ENCODE data around the gene JTB. TPM values are rescaled to one million over a fixed set of nuclear protein-coding genes. Genes with fewer than 3 reads are reported as not detected.

JTB gene
- total RNA-seq, 1 donor: 162 TPM

DNA sequence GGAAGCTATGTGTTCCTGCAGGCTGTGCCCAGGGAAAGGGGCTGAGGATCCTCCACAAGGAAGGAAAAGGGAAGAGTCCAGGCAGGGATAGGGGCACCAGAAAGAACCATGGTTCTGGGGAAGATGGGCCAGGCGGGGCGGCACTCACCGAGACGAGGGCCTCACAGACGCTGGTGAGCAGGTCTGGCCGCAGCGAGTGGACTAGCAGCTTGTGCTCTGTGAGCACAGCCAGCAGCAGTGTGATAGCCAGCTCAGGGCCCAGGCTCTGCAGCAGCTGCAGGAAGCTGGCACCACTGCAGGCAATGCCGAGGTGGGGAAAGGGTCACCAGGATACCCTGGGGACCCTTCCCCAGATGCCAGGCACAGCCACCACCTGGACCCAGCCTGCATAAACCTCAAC lies 36.7 kb downstream of the JTB start:
- H3K4me3 ChIP-seq (ENCODE audit: insufficient read depth, low read length): no peak overlapping the region
- H3K4me2 ChIP-seq (ENCODE audit: insufficient read depth, low read length): no peak overlapping the region
- H3K36me3 ChIP-seq (ENCODE audit: insufficient read depth, low read length): peaks cover 42% of the 10 kb centered on the region
- peaks cover 7% of the 10 kb centered on the region for H3K4me1 ChIP-seq (ENCODE audit: insufficient read depth, low read length)
- no peaks in the 10 kb centered on the region for H3K9me3 ChIP-seq (ENCODE audit: low read depth, low read length)
- TF ChIP-seq, protein P1, sequence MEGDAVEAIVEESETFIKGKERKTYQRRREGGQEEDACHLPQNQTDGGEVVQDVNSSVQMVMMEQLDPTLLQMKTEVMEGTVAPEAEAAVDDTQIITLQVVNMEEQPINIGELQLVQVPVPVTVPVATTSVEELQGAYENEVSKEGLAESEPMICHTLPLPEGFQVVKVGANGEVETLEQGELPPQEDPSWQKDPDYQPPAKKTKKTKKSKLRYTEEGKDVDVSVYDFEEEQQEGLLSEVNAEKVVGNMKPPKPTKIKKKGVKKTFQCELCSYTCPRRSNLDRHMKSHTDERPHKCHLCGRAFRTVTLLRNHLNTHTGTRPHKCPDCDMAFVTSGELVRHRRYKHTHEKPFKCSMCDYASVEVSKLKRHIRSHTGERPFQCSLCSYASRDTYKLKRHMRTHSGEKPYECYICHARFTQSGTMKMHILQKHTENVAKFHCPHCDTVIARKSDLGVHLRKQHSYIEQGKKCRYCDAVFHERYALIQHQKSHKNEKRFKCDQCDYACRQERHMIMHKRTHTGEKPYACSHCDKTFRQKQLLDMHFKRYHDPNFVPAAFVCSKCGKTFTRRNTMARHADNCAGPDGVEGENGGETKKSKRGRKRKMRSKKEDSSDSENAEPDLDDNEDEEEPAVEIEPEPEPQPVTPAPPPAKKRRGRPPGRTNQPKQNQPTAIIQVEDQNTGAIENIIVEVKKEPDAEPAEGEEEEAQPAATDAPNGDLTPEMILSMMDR (IDR thresholded peaks at IDR 0.05; ENCODE audit: extremely low read depth, low read depth, low read length): no peak
- no peak overlapping the region for H3K27ac ChIP-seq (ENCODE audit: low read depth, low read length)
- peak; percentile 54 for DNase-seq (ENCODE audit: insufficient read length, low spot score, missing footprints)
- H4K20me1 ChIP-seq (ENCODE audit: insufficient read depth, low read length): no peaks in the 10 kb centered on the region
- H3K79me2 ChIP-seq (ENCODE audit: insufficient read depth, low read length): peaks cover 20% of the 10 kb centered on the region
- no peak overlapping the region for H2AFZ ChIP-seq (ENCODE audit: low read length)
- no peaks in the 10 kb centered on the region for H3K27me3 ChIP-seq (ENCODE audit: insufficient read depth, low read length)

DNA sequence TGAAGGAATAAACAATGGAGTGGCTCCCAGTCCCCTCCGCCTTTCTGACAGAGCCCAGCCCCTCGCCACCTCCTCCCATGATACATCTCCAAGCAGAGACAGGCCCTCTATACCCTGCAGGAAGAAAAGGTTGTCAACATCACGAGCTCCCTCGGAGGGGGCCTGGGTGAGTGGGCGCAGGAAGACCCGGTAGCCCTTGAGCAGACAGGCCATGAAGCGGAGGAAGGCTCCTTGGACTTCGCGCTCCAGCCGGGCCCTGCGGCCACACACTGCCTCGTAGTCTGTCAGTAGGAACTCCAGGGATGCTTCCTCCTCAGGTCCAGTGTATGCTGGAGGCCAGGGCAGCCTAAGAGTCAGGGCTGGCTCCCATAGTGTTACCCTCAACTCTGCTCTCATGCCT lies 38.0 kb downstream of the JTB start:
- Histone ChIP-seq H2AFZ (ENCODE audit: low read length) (no peak overlapping the region), H3K27me3 (ENCODE audit: insufficient read depth, low read length) (no peaks in the 10 kb centered on the region), H3K4me3 (ENCODE audit: insufficient read depth, low read length) (no peak overlapping the region), H3K9me3 (ENCODE audit: low read depth, low read length) (no peaks in the 10 kb centered on the region), H3K4me2 (ENCODE audit: insufficient read depth, low read length) (no peak overlapping the region), H3K27ac (ENCODE audit: low read depth, low read length) (no peak overlapping the region), H3K4me1 (ENCODE audit: insufficient read depth, low read length) (no peaks in the 10 kb centered on the region), H4K20me1 (ENCODE audit: insufficient read depth, low read length) (no peaks in the 10 kb centered on the region), H3K79me2 (ENCODE audit: insufficient read depth, low read length) (peaks cover 7% of the 10 kb centered on the region), H3K36me3 (ENCODE audit: insufficient read depth, low read length) (peaks cover 51% of the 10 kb centered on the region)
- TF ChIP-seq, protein P1 (IDR thresholded peaks at IDR 0.05; ENCODE audit: extremely low read depth, low read depth, low read length): no peak
- DNase-seq (ENCODE audit: insufficient read length, low spot score, missing footprints): peak; percentile 62

DNA sequence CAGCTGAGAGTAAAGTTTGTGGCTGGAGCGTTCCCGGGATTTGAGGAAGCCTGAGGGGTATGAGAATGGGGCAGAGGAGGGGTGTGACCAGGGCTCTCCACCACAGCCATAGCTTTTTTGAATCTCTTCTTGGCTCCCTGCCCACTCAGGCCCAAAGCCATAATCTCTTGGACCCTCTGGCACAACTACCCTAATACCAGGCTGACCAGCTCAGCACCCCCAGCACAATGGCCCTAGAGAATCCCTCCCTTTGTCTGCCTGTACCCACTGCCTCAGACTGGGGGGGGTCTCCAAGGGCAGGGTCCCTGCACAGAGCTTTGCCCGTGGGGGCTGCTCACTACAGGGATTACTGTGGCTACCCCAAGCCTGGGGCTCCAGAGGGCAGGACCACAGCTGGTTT lies 38.5 kb downstream of the JTB start:
- Histone ChIP-seq H3K4me1 (ENCODE audit: insufficient read depth, low read length) (no peaks in the 10 kb centered on the region), H3K4me2 (ENCODE audit: insufficient read depth, low read length) (no peak overlapping the region), H4K20me1 (ENCODE audit: insufficient read depth, low read length) (no peaks in the 10 kb centered on the region), H3K9me3 (ENCODE audit: low read depth, low read length) (no peaks in the 10 kb centered on the region), H3K36me3 (ENCODE audit: insufficient read depth, low read length) (peaks cover 55% of the 10 kb centered on the region), H3K4me3 (ENCODE audit: insufficient read depth, low read length) (no peak overlapping the region), H3K27ac (ENCODE audit: low read depth, low read length) (no peak overlapping the region), H3K79me2 (ENCODE audit: insufficient read depth, low read length) (peaks cover 5% of the 10 kb centered on the region), H3K27me3 (ENCODE audit: insufficient read depth, low read length) (no peaks in the 10 kb centered on the region), H2AFZ (ENCODE audit: low read length) (no peak overlapping the region)
- peak; percentile 55 for DNase-seq (ENCODE audit: insufficient read length, low spot score, missing footprints)
- TF ChIP-seq, protein P1 (IDR thresholded peaks at IDR 0.05; ENCODE audit: extremely low read depth, low read depth, low read length): no peak

DNA sequence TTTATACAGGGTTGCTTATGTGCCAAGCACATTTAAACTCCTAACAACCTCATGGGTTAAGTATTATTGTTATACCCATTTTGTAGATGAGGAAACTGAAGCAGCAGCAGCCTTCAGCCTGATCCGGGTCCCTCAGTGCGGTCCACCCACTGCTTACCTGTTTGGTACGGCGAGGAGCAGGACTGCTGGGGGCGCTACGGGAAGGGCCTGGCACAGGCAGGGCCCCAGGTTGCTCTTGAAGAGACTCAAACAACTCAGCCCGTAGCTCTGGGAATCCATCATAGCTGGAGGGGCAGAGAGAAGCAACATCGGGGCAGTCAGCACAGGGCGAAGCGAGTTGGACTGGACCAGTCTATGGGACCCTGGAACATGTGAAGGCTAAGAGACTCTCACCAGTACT lies 40.1 kb downstream of the JTB start:
- TF ChIP-seq, protein P1 (IDR thresholded peaks at IDR 0.05; ENCODE audit: extremely low read depth, low read depth, low read length): no peak
- Histone ChIP-seq H3K79me2 (ENCODE audit: insufficient read depth, low read length) (no peaks in the 10 kb centered on the region), H2AFZ (ENCODE audit: low read length) (no peak overlapping the region), H3K4me1 (ENCODE audit: insufficient read depth, low read length) (no peaks in the 10 kb centered on the region), H3K27me3 (ENCODE audit: insufficient read depth, low read length) (no peaks in the 10 kb centered on the region), H3K4me3 (ENCODE audit: insufficient read depth, low read length) (no peak overlapping the region), H3K36me3 (ENCODE audit: insufficient read depth, low read length) (peaks cover 58% of the 10 kb centered on the region), H3K9me3 (ENCODE audit: low read depth, low read length) (no peaks in the 10 kb centered on the region), H3K27ac (ENCODE audit: low read depth, low read length) (no peak overlapping the region), H4K20me1 (ENCODE audit: insufficient read depth, low read length) (no peaks in the 10 kb centered on the region), H3K4me2 (ENCODE audit: insufficient read depth, low read length) (no peak overlapping the region)
- peak; percentile 62 for DNase-seq (ENCODE audit: insufficient read length, low spot score, missing footprints)
